WTC11 (cell line): ENCODE data around the gene NUDT3. TPM values are rescaled to one million over a fixed set of nuclear protein-coding genes. Genes with fewer than 3 reads are reported as not detected.

Source experiments
- ATAC-seq: fragments of 200-7000 bp; cut with Tn5 transposase; 2 replicates; pipeline ENCODE4 v1.10.0; 2021; ENCODE audit warnings: mild to moderate bottlenecking, moderate library complexity
- CTCF ChIA-PET: fragments of 300-600 bp; sonication (Branson Sonifier 250); formaldehyde crosslinking; loops from one replicate; lab custom pipeline; 2021; ENCODE audit warnings: antibody characterized with exemption; lab: Charles Lee
- POLR2A ChIA-PET: fragments of 350-600 bp; sonication (Branson Sonifier 250); formaldehyde crosslinking; loops from one replicate; lab custom pipeline; 2021; ENCODE audit warnings: antibody characterized with exemption; lab: Charles Lee
- DNase-seq: peaks from one replicate; pipeline ENCODE4 v3.0.0; 2021; ENCODE audit warnings: low spot score
- H3K27ac Mint-ChIP-seq: 2 replicates; pipeline ENCODE4 v1.8.0; 2021; ENCODE audit warnings: mixed read lengths
- H3K27me3 Mint-ChIP-seq: 2 replicates; pipeline ENCODE4 v1.8.0; 2021; ENCODE audit warnings: low read depth, mild to moderate bottlenecking, moderate library complexity, mixed read lengths
- H3K36me3 Mint-ChIP-seq: 2 replicates; pipeline ENCODE4 v1.8.0; 2021; ENCODE audit warnings: mixed read lengths
- H3K4me1 Mint-ChIP-seq: 2 replicates; pipeline ENCODE4 v1.8.0; 2022; ENCODE audit warnings: mixed read lengths
- H3K4me3 Mint-ChIP-seq: 2 replicates; pipeline ENCODE4 v1.8.0; 2021; ENCODE audit warnings: mild to moderate bottlenecking, moderate library complexity, mixed read lengths
- H3K9me3 Mint-ChIP-seq: 2 replicates; pipeline ENCODE4 v1.8.0; 2021; ENCODE audit warnings: mixed read lengths
- CBFB ChIP-seq: sonication (generic); formaldehyde crosslinking; IDR thresholded peaks from 2 replicates; pipeline ENCODE4 v1.8.1; 2022; ENCODE audit warnings: mild to moderate bottlenecking, low read depth, missing genetic modification reagents
- CREB1 ChIP-seq: sonication (generic); formaldehyde crosslinking; IDR thresholded peaks from 2 replicates; pipeline ENCODE4 v1.8.0; 2023; ENCODE audit warnings: mild to moderate bottlenecking, missing genetic modification reagents
- FOXK1 ChIP-seq: sonication (generic); formaldehyde crosslinking; IDR thresholded peaks from 2 replicates; pipeline ENCODE4 v1.8.0; 2022; ENCODE audit warnings: mild to moderate bottlenecking, moderate library complexity, missing genetic modification reagents
- HMGA2 ChIP-seq: fragments of 250-450 bp; sonication (Bioruptor Pico); IDR thresholded peaks from 2 replicates; pipeline ENCODE4 v1.4.0; 2021; ENCODE audit warnings: mild to moderate bottlenecking, moderate library complexity
- JUN ChIP-seq: sonication (generic); formaldehyde crosslinking; IDR thresholded peaks from 2 replicates; pipeline ENCODE4 v1.8.0; 2023; ENCODE audit warnings: mild to moderate bottlenecking, missing genetic modification reagents
- NFE2L1 ChIP-seq: sonication (generic); formaldehyde crosslinking; IDR thresholded peaks from 2 replicates; pipeline ENCODE4 v1.8.1; 2023; ENCODE audit warnings: missing genetic modification reagents
- NR2C2 ChIP-seq: sonication (generic); formaldehyde crosslinking; IDR thresholded peaks from 2 replicates; pipeline ENCODE4 v1.8.0; 2022; ENCODE audit warnings: mild to moderate bottlenecking, missing genetic modification reagents
- RORB ChIP-seq: fragments of 250-450 bp; sonication (Bioruptor Pico); IDR thresholded peaks from 2 replicates; pipeline ENCODE4 v1.9.0; 2021; ENCODE audit warnings: mild to moderate bottlenecking
- SMAD3 ChIP-seq: sonication (generic); formaldehyde crosslinking; IDR thresholded peaks from 2 replicates; pipeline ENCODE4 v1.8.0; 2022; ENCODE audit warnings: missing genetic modification reagents, mild to moderate bottlenecking, borderline replicate concordance
- SOX15 ChIP-seq: fragments of 250-450 bp; sonication (Bioruptor Pico); IDR thresholded peaks from 2 replicates; pipeline ENCODE4 v1.9.0; 2021; ENCODE audit warnings: mild to moderate bottlenecking
- SP1 ChIP-seq: sonication (generic); formaldehyde crosslinking; conservative IDR thresholded peaks from 2 replicates; pipeline ENCODE4 v1.8.1; 2022; ENCODE audit warnings: missing genetic modification reagents
- TCF7 ChIP-seq: sonication (generic); formaldehyde crosslinking; IDR thresholded peaks from 2 replicates; pipeline ENCODE4 v1.8.0; 2022; ENCODE audit warnings: mild to moderate bottlenecking, low read depth, missing genetic modification reagents, moderate library complexity
- TP53 ChIP-seq: sonication (generic); formaldehyde crosslinking; IDR thresholded peaks from 2 replicates; pipeline ENCODE4 v1.8.1; 2023; ENCODE audit warnings: mild to moderate bottlenecking, missing genetic modification reagents
- ZNF263 ChIP-seq: sonication (generic); formaldehyde crosslinking; IDR thresholded peaks from 2 replicates; pipeline ENCODE4 v1.8.1; 2022; ENCODE audit warnings: low read depth, mild to moderate bottlenecking, moderate library complexity, missing genetic modification reagents
- ZNF396 ChIP-seq: fragments of 250-450 bp; sonication (Bioruptor Pico); IDR thresholded peaks from 2 replicates; pipeline ENCODE4 v1.8.0; 2021; ENCODE audit warnings: mild to moderate bottlenecking, moderate library complexity, borderline replicate concordance
- ZNF416 ChIP-seq: fragments of 250-450 bp; sonication (Bioruptor Pico); IDR thresholded peaks from 2 replicates; pipeline ENCODE4 v1.9.0; 2021; ENCODE audit warnings: mild to moderate bottlenecking, inconsistent platforms
- total RNA-seq: library from RNA; stranded (reverse); gene quantifications from 3 replicates; pipeline ENCODE4 v1.2.3, GENCODE V29; 2021
- TF ChIP-seq, protein P1 (sequence below): sonication (generic); formaldehyde crosslinking; IDR thresholded peaks from 2 replicates; pipeline ENCODE4 v1.8.1; 2023; ENCODE audit warnings: mild to moderate bottlenecking, missing genetic modification reagents, moderate library complexity
- TF ChIP-seq, protein P2 (sequence below): sonication (generic); formaldehyde crosslinking; IDR thresholded peaks from 2 replicates; pipeline ENCODE4 v1.8.1; 2022; ENCODE audit warnings: low read depth, mild to moderate bottlenecking, moderate library complexity, missing genetic modification reagents, borderline replicate concordance
- TF ChIP-seq, protein P3 (sequence below): sonication (generic); formaldehyde crosslinking; IDR thresholded peaks from 2 replicates; pipeline ENCODE4 v1.8.0; 2023; ENCODE audit warnings: mild to moderate bottlenecking, missing genetic modification reagents
- TF ChIP-seq, protein P4 (sequence below): sonication (generic); formaldehyde crosslinking; IDR thresholded peaks from 2 replicates; pipeline ENCODE4 v1.8.0; 2022; ENCODE audit warnings: mild to moderate bottlenecking, missing genetic modification reagents
- TF ChIP-seq, protein P5 (sequence below): sonication (generic); formaldehyde crosslinking; IDR thresholded peaks from 2 replicates; pipeline ENCODE4 v1.8.1; 2023; ENCODE audit warnings: mild to moderate bottlenecking, missing genetic modification reagents, borderline replicate concordance

NUDT3 gene
- total RNA-seq, 1 experiment from 2014 or later: 30.0 TPM

DNA sequence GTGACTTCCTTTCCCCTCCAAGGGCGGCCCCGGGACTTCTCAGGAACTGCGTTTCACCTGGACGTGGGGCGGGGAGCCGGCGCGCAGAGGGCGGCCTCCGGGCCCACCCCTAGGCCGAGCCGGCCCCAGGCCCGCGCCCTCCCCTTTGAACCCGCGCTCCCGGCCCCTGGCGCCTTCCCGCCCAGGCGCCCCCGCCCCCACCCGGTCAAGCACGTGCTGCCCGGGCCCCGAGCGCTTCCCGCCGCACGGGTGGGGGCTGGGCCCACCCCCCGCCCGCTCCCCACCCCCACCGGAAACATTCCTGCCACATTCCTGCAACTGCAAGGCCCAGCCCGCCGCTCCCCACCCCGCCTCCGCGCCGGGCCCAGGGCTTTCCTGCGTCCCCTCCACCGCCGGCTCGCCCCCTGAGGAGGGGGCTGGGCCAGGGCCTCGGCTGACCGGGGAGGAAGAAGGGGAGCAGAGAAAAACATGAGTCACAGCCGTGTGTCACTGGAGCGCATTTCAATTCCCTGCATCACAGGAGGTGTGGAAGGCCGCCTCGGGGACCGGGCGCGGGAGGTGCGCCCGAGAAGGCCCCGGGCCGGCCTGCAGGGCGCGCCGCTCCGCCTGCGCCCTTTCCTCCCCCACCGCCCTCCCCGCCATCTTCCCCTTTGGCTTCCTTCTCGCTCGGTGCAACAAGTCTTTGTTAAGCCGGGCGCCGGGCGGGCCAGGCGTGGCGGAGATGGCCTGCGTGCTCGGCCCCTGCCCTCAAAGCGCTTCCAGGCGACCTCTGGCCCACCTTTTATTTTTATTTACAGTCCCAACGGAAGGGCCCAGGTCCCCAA lies 156.9 kb downstream of the NUDT3 start:
- Mint-ChIP-seq H3K27ac (peak overlapping the region; percentile 100), H3K27me3 (no peaks in the 10 kb centered on the region)
- CTCF ChIA-PET: no interaction called here
- TF ChIP-seq RORB (no peak), ZNF396 (CRISPR knock-in tag) (no peak), FOXK1 (CRISPR knock-in tag) (0 out of 2 replicates have a peak, but pooled peaks have one; percentile 65), TCF7 (no peak), ZNF263 (CRISPR knock-in tag) (no peak), SP1 (CRISPR knock-in tag) (peak; percentile 47), TP53 (CRISPR knock-in tag) (peak; percentile 56; the same call in 1 of the 2 replicates), ZNF416 (CRISPR knock-in tag) (peak; percentile 72), HMGA2 (CRISPR knock-in tag) (no peak), SMAD3 (CRISPR knock-in tag) (no peak), JUN (CRISPR knock-in tag) (0 out of 2 replicates have a peak, but pooled peaks have one; percentile 43), NR2C2 (CRISPR knock-in tag) (no peak), SOX15 (CRISPR knock-in tag) (no peak), NFE2L1 (CRISPR knock-in tag) (peak; percentile 82), CREB1 (CRISPR knock-in tag) (0 out of 2 replicates have a peak, but pooled peaks have one; percentile 71), CBFB (0 out of 2 replicates have a peak, but pooled peaks have one; percentile 23)
- TF ChIP-seq, protein P1, sequence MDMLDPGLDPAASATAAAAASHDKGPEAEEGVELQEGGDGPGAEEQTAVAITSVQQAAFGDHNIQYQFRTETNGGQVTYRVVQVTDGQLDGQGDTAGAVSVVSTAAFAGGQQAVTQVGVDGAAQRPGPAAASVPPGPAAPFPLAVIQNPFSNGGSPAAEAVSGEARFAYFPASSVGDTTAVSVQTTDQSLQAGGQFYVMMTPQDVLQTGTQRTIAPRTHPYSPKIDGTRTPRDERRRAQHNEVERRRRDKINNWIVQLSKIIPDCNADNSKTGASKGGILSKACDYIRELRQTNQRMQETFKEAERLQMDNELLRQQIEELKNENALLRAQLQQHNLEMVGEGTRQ (CRISPR knock-in tag): peak; percentile 63
- TF ChIP-seq, protein P2, sequence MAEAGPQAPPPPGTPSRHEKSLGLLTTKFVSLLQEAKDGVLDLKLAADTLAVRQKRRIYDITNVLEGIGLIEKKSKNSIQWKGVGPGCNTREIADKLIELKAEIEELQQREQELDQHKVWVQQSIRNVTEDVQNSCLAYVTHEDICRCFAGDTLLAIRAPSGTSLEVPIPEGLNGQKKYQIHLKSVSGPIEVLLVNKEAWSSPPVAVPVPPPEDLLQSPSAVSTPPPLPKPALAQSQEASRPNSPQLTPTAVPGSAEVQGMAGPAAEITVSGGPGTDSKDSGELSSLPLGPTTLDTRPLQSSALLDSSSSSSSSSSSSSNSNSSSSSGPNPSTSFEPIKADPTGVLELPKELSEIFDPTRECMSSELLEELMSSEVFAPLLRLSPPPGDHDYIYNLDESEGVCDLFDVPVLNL (CRISPR knock-in tag): 0 out of 2 replicates have a peak, but pooled peaks have one; percentile 30
- TF ChIP-seq, protein P3, sequence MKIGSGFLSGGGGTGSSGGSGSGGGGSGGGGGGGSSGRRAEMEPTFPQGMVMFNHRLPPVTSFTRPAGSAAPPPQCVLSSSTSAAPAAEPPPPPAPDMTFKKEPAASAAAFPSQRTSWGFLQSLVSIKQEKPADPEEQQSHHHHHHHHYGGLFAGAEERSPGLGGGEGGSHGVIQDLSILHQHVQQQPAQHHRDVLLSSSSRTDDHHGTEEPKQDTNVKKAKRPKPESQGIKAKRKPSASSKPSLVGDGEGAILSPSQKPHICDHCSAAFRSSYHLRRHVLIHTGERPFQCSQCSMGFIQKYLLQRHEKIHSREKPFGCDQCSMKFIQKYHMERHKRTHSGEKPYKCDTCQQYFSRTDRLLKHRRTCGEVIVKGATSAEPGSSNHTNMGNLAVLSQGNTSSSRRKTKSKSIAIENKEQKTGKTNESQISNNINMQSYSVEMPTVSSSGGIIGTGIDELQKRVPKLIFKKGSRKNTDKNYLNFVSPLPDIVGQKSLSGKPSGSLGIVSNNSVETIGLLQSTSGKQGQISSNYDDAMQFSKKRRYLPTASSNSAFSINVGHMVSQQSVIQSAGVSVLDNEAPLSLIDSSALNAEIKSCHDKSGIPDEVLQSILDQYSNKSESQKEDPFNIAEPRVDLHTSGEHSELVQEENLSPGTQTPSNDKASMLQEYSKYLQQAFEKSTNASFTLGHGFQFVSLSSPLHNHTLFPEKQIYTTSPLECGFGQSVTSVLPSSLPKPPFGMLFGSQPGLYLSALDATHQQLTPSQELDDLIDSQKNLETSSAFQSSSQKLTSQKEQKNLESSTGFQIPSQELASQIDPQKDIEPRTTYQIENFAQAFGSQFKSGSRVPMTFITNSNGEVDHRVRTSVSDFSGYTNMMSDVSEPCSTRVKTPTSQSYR (CRISPR knock-in tag): peak; percentile 49; the same call in 1 of the 2 replicates
- TF ChIP-seq, protein P4, sequence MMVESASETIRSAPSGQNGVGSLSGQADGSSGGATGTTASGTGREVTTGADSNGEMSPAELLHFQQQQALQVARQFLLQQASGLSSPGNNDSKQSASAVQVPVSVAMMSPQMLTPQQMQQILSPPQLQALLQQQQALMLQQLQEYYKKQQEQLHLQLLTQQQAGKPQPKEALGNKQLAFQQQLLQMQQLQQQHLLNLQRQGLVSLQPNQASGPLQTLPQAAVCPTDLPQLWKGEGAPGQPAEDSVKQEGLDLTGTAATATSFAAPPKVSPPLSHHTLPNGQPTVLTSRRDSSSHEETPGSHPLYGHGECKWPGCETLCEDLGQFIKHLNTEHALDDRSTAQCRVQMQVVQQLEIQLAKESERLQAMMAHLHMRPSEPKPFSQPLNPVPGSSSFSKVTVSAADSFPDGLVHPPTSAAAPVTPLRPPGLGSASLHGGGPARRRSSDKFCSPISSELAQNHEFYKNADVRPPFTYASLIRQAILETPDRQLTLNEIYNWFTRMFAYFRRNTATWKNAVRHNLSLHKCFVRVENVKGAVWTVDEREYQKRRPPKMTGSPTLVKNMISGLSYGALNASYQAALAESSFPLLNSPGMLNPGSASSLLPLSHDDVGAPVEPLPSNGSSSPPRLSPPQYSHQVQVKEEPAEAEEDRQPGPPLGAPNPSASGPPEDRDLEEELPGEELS (CRISPR knock-in tag): no peak; the same call in 1 of the 2 replicates
- TF ChIP-seq, protein P5, sequence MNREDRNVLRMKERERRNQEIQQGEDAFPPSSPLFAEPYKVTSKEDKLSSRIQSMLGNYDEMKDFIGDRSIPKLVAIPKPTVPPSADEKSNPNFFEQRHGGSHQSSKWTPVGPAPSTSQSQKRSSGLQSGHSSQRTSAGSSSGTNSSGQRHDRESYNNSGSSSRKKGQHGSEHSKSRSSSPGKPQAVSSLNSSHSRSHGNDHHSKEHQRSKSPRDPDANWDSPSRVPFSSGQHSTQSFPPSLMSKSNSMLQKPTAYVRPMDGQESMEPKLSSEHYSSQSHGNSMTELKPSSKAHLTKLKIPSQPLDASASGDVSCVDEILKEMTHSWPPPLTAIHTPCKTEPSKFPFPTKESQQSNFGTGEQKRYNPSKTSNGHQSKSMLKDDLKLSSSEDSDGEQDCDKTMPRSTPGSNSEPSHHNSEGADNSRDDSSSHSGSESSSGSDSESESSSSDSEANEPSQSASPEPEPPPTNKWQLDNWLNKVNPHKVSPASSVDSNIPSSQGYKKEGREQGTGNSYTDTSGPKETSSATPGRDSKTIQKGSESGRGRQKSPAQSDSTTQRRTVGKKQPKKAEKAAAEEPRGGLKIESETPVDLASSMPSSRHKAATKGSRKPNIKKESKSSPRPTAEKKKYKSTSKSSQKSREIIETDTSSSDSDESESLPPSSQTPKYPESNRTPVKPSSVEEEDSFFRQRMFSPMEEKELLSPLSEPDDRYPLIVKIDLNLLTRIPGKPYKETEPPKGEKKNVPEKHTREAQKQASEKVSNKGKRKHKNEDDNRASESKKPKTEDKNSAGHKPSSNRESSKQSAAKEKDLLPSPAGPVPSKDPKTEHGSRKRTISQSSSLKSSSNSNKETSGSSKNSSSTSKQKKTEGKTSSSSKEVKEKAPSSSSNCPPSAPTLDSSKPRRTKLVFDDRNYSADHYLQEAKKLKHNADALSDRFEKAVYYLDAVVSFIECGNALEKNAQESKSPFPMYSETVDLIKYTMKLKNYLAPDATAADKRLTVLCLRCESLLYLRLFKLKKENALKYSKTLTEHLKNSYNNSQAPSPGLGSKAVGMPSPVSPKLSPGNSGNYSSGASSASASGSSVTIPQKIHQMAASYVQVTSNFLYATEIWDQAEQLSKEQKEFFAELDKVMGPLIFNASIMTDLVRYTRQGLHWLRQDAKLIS (CRISPR knock-in tag): peak; percentile 57; the same call in 1 of the 2 replicates

More for the DNA sequence above, 156.9 kb downstream of the NUDT3 start:
- ATAC-seq: peak; percentile 75
- POLR2A ChIA-PET: interaction anchor here (1.3 to 2.2 kb wide), 5 partner anchors 9 to 39 kb away, joined by 11 to 41 read pairs (median 16); partner anchors contain the start of gene SMIM29
- Mint-ChIP-seq H3K4me1 (peaks cover 45% of the 10 kb centered on the region), H3K9me3 (no peaks in the 10 kb centered on the region), H3K36me3 (peaks cover 22% of the 10 kb centered on the region), H3K4me3 (peak overlapping the region; percentile 93)
- peak; percentile 96 for DNase-seq
